GM18498 (cell line): ENCODE data around the gene GAS2L1.

Experiments used
- ATAC-seq: cut with Tn5 transposase; IDR thresholded peaks from one replicate; pipeline ENCODE4 v1.9.1; 2021; ENCODE audit warnings: mild to moderate bottlenecking, moderate library complexity; ENCODE audit not compliant: unreplicated experiment

Gene GAS2L1

GRCh38 chr22:29325785-29326315 lies 19.4 kb downstream of the GAS2L1 start:
- ATAC-seq, result no peak

DNA sequence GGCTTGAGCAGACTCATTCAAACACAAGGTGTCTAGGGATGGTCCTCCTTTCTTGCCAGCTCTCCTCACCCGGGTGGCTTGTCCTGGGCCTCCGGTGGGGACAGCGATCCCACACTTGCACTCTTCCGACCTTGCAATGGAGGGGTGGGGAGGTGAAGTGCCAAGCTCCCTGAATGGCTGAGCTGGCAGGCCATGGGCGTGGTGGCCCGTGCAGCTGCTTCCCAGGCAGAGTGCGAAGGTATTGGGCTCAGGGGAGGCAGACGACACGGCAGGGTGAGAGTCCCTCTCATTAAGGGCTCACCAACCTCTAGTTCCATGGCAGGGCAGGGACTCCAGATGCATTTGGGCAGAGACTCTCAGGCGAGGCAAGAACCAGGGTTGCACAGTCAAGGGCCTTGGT lies 20.0 kb downstream of the GAS2L1 start:
- ATAC-seq, result no peak

GRCh38 chr22:29327089-29327764 lies 20.8 kb downstream of the GAS2L1 start:
- ATAC-seq, result no peak

GRCh38 chr22:29328055-29328454 lies 21.6 kb downstream of the GAS2L1 start:
- no peak for ATAC-seq

- no peak for ATAC-seq
These were observed 22.4 kb downstream of the GAS2L1 start for GRCh38 chr22:29328566-29329500.

- ATAC-seq, result no peak
These were observed 23.1 kb downstream of the GAS2L1 start for GRCh38 chr22:29329581-29329980.

GRCh38 chr22:29330291-29330690 lies 23.8 kb downstream of the GAS2L1 start:
- no peak for ATAC-seq

GRCh38 chr22:29330753-29331152 lies 24.3 kb downstream of the GAS2L1 start:
- no peak for ATAC-seq

DNA sequence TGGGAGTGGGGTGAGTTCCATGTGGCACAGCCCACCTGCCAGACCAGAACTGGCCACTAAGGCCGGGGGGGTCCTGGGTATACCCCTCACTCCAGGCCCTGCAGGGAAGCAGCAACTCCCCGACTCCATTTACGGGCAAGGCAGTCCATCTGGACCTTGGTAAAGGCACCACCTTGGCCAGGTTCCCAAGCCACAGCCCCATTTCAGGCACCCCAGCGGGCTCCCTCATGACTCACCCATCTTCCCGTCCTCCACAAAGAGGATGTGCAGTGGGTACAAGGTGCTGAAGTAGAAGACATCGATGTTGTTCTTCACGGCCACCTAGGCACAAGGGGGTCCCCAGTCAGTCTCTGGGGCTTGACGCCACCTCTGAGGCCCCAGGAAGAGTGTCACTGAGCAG lies 24.8 kb downstream of the GAS2L1 start:
- ATAC-seq, result no peak

DNA sequence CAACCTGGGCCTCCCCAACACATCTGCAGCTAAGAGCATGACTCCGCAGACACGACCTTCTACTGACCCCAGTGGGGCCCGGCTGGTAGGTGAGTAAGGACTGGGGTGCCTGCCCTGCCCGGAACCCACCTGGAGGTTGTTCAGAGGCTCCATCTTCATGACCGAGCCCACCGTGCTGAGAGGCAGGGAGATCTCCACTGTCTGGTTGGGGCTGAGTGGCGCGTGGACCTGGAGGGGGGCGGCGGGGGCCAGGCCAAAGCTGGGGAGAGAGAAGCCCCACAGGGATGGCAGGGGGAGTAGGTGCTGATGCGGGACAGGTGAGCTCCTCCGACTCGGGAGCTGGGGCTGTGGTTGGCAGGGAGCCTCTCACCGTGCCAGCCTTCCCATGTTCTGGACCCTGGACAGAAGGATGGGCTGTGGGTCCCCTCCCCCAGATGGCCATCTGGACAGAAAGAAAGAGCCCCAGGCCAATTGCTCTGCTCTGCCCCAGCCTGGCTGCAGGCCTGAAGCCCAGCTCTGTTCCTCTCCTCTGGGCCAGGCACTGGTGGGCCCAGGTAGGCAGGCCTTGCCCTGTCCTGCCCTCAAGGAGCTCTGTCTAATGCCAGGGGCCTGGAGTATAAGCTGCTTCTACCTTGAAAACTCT lies 25.3 kb downstream of the GAS2L1 start:
- no peak for ATAC-seq

DNA sequence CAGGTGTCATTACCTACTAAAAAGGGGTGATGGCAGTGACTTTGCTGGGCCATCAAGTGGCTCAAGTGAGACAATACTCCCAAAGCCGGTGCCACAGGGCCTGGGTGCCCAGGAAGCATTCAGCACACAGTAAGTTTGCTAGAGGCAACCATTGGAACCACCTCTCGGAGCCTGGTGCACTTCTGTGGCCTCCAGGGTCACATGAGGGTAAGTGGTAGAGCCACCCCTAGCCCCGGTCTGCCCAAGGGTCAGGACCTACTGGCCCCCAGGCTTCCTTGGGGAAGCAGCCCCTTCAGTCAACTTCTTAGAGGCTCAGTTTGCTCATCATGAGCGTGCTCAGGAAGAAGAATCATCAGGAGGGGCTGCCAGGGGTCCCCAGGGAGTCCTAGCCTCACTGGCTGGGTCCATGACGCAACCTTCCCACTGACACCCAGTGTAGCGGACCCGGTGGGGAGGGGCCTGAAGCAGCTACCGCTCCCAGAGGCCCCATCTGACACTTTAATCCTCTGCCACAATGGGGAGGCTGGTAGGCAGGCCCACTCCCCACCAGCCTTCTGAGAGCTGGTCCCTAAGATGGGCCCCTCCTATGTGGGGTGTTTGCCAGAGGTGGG lies 26.5 kb downstream of the GAS2L1 start:
- no peak for ATAC-seq

DNA sequence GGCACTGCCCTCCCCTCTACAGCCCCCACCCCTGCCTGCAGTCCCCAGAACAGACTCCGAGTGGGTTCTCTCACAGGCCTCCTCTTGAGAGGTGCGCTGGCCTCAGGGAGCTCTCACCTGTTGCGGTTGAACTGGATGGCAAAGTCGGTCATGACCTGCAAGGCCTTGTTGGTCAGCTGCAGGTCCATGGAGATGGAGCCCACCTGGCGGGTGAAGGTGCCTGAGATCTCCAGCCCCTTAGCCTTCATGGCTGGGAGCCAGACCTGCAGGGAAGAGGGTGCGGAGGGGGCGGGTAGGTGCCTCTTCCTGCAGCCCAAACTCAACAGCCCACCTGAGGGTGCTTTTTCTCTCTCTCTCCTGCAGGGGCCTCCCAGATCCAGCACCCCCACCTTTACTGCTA lies 27.7 kb downstream of the GAS2L1 start:
- no peak for ATAC-seq

DNA sequence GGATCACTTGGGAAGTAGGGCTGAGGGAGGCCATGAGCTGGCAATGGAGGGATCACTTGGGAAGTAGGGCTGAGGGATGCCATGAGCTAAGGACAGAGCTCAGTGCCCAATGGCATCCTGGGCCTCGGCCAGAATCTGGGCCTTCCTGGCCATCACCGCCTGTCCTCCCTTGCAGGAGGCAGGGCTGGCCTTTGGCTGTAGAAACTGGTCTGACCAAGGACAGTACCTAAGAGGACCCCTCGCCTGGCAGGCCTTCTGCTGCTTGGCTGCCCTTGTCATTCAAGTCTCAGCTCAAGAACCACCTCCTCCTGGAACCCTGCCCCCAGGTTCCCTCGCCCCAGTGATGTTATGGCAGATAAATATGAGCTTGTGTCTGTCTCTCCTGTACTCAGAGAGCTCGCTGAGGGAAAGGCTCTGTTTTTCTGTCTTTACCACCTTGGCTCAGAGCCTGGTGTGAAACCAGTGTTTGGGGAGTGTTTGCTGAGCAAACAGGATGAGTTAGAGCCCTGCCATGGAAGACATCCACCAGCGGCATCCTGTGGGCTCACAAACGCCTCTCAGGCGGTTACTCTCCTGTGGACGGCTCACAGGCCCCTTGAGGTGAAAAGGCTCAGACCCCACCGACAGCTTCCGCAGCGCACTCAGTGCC lies 28.4 kb downstream of the GAS2L1 start:
- ATAC-seq, result no peak

DNA sequence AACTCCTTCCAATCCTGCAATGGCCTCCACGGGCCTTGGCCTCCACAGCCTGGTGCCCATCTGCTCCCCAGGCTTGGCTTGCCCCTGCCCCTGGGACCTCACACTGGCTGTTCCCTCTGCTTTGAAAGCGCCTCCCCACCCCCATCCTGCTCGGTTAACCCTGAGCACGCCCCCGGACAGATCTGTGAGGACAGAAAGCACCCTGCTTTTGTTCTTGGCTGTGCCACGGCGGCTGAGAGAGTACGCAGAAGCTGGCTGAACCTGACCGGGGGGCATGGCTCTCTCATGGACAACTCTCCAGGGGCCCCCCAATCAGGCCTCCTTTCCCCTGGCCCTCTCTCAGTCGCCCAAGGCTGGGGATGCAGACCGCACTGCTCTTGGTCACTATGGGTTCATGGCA lies 29.2 kb downstream of the GAS2L1 start:
- ATAC-seq, result no peak

DNA sequence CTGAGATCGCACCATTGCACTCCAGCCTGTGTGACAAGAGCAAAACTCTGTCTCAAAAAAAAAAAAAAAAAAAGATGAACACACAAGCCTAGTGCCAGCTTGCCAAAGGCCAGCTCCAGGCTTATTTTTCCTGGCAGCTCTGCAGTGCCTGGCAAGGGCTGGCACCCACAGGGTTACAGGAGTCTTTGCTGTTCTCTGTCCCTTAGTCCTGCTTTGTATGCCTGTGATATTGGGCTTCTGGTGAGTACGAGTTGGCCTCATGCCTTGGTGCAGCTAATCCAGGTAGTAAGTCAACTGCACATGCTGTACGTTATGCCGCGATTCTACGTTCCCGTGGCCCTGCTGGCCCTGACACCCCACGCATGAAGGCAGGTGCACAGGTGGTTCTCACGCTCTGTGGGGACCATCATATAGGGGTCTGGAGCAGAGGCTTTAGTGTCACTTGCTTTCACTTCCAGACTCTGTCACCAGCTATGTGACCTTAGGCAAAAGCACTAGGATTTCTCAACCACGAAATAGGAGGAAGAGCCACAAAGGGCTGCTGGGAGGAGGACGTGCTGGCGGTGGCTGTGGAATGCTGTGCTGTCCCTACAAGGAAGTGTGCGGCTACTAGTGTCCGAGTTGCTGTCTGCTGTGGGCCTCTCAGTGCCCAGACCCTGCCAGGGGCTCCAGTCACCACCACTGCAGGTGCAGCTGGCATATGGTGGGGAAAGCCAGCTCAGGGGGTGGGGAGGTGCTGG lies 30.5 kb downstream of the GAS2L1 start:
- no peak for ATAC-seq

DNA sequence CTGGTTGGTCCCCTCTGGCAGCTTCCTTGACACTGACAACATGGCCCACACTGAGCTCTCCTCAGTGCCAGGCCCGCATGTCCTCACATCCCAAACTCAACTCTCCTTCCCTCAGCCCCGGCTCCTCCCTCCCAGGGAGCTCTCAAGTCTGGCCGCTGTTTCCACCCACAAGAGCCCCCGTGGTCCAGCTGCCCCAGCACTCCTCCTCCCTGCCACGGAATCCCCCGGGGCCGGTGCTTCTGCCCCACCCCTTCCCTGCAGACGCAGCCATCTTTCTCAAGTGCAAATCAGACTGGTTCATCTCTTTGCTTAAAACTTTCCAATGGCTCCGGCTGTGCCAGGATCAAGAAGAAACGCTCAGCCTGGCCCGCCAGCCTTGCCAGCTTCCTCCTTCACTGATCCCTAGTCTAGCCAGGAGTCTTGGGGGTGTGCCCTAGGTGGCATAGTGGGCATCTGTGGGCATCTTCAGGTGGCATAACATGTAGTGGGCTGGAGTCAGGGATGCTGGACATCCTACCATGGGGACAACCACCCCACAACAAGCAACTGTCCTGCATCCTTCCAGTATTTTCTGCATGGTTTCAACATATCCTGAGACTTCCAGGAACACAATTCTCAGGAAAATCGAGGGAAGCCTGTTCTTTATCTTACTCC lies 31.3 kb downstream of the GAS2L1 start:
- no peak for ATAC-seq

- ATAC-seq, result no peak
These were observed 31.9 kb downstream of the GAS2L1 start for GRCh38 chr22:29338398-29338797.

GRCh38 chr22:29339381-29340235 lies 33.2 kb downstream of the GAS2L1 start:
- no peak for ATAC-seq
